ENCODE results near the gene TRAIP. TPM values are rescaled to one million over a fixed set of nuclear protein-coding genes. Genes with fewer than 3 reads are reported as not detected.

TRAIP gene
- polyA plus RNA-seq, 12 donors: 3.2 to 9.0 (median 5.0) TPM; not detected in 2

DNA sequence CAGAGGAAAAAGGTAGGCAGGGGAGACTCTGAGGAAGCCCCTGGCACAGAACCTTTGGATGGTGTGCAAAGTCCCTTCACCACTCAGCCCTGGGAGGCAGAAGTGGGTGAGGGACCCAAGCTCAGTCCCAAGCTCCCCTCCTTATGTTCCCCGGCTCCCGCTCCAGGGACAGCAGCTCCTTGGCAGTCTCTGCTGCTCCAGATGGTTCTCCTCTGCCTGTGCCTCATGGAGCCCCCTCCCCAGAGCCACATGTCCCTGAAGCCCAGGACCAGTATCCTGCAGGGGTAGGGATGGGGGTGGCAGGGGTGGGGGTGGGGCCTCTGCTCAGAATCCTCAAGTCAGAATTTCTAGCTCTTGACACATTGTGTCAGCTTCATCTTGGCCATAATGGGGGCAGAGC is 21.4 kb upstream of the TRAIP start:
- no peak for DNase-seq

DNA sequence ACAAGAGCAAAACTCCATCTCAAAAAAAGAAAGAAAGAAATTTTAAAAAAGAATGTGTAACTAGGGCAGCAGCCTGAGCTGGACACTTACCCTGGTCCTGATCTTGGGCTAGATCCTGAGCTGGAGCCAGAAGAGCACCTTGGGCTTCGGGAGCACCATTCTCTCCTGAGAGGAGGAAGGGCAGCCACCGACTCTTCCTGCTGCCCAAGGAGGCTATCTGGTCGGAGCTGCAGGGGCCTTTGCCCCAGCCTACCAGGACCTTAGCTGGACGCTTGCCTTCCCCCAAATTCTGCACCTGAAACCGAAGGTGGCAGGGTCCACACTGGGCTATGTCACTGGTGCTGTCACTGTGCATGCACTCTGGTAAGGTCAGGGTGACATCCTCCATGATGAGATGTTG is 20.2 kb upstream of the TRAIP start:
- no peak for DNase-seq

DNA sequence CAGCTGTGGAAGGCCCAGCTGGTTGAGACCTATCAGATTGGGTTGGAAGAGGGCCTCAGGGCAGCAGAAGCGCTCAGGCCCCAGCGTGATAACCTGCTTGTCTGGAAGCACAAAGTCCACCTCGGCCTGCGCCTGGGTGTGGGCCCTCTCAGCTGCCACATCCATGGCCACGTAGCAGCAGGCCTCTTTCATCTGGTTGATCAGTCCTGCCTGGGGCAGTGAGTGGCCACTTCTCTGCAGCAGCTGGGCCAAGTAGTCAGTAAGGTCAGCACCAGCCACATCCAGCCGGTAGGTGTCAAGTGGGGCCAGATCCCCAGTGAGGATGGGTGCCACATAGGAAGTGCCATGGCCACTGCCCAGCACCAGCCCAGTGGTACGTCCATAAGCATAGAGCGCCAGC is 17.3 kb upstream of the TRAIP start:
- DNase-seq: no peak

DNA sequence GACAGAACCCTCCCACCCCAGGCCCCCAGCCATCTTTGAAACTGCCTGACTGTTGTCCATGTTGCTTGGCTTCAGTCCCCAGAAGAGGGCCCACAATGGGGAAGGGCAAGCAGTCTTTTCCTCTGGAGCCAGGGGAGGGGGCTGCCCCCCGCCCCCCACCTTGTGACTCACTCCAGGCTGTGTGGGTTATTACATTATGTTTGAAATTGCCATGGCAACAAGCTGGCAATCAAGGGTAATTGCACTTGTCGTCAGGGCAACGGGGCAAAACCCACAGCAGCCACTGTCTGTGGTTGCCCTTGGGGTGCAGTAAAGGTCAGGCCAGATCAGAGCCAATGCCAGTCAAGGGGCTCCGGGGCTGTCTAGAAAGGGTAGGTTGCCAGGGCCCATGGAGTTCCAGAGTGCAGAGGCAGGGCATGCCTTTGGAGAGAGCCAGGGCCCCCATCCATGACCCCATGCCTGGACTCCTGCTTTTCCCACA is 16.5 kb upstream of the TRAIP start:
- DNase-seq: no peak

DNA sequence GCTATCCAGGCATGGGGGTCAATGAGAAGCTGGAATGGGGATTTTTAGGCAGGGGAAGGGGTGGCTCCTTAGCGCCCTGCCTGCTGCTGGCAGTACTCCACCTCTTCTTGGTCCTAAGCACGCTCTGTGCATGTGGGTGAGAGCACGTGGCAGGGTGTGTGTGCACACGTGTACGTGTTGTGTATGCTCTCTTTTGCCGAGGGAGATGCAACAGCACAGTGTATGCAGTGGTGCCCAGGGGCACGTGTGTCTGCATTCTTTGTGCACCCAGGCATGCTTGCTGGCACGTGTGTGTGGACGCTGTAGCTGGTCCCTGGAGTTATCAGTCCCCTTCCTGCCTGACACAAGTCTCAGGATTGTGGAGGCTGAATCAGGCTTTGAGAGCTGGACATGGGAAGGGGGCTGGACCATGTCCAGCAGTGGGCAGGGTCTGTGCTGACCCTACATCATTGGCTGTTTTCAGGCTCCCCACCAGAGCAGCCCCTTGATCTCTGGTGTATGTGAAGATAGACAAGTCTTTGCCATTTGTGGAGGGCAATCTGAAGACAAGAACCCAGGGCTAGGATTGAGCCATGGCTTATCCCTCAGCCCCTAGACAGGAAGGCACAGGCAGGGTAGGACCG is 15.3 kb upstream of the TRAIP start:
- DNase-seq: no peak

DNA sequence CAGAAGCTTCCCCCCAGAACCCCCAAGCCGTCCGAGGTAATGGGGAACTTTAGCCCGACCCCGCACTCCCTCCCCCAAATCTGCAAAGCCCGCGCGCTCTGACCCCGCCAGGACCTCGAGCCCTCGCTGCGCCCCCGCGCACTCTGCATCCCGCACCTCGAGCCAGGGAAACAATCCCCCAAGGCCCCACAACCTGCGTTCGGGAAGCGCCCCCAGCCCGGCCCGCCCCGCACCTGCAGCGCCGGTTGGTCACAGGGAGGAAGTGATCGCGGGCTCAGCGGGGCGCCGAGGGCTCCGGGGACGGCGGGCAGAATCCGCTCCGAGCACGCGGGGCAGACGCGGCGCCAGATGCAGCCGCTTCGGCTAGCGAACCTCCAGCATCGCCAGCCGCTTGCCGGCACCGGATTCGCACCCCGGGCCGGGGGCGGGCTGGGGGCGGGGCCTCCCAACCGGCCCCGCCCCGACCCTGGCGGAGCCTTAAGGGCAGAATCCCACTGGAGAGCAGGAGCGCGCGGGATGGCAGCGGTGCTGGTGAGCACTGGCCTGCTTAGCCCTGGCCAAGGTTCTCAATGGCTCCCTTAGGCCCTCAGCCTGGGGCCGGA is 13.3 kb upstream of the TRAIP start, which contains the start of gene CAMKV:
CAMKV (minus strand) TSS at position 382 of the 602 bp plus-strand sequence. CDS start 7,518 bp downstream, outside the sequence.
- DNase-seq: no peak

DNA sequence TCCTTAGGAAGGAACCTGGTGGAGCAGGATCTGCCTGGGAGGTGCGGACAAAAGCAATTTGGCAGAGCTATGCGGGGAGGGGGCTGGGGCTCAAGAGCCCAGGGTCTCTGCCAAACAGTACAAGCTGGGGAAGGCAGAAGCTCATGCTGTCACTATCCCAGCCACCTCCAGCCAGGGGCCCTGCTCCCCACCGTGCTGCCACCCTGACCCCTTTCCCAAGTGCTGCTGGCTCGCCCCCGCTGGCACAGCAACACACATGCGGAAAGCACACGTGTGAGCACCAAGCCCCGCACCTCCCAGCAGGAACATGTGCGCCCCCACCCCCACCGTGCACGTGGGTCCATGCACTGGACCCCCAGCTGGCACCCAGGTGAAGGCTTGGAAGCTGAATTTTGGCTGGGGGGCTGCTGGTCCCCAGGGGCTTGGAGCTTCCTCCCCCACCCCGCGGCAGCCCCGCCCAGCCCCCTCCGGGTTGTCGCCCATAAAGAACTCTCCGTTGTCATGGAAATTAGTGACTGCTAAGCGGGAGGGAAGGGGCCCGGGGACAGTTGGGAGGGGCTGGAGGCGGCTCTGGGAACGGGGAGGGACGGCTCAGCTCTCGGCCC is 12.6 kb upstream of the TRAIP start:
- no peak for DNase-seq

DNA sequence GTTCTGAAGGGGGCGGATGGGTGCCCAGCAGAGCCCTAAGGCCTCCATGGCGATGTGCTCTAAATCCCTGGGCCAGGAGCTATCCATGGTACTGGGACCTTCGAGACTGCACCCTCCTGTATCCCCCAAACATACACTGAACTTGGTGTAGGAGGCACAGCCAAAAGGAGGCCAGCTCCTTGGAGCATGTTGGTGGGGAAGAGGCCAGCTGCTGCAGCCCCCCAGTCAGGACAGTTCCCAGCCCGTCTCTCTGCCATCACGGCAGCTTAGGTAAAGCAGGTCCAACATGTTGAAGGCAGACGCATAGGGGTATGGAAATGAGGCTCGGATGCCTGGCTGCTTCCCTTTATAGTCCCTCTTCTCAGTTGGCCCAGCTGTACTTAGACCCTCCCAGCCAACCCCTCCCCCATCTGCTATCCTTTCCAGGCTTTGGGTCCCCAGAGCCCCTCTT is 11.5 kb upstream of the TRAIP start:
- no peak for DNase-seq

DNA sequence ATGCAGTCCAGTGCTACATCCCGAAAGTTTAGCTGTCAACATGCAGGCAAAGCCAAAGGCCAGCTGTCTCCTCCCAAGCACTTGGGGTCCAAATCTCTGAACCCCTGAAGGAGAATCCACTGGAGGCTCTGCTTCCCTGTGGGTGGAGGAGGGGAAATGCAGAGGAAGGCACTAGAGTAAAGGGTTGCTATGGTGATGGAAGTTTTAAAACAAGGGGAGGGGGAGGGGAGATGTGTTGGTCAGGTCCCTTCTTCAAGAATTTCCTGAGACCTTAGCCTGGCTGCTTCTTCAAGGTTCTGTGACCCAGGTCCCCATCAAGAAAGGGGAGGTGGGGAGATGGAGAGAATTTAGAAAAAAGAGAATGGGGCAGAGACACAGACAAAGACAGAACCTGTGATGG is 11.0 kb upstream of the TRAIP start:
- DNase-seq: no peak

DNA sequence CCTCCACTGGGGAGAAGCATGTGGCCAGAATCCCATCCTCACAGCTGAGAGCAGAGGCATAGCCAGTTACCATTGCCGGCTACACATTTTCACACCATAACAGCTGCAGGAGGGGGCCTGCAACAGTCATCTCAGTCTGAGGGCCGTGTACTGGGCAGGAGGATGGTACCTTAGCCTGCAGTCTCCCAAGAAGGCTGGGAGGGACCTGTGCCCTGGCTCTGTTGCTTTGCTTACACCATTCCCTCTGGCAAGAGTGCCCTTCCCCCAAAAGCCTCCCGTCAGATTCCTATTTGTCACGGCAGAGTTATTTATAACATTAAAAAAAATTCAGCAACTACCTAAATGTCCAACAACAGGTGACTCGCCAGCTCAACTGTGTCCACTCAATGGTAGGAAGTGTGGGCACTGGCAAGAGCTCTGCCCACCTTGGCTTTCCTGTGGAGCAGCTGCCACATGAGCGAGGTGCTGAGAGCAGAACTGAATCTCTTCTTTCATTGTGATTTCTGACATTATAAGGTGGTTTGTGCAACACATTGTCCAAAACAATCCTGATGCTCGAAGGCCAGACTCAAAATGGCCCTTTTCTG is 8.9 kb upstream of the TRAIP start:
- DNase-seq: no peak

DNA sequence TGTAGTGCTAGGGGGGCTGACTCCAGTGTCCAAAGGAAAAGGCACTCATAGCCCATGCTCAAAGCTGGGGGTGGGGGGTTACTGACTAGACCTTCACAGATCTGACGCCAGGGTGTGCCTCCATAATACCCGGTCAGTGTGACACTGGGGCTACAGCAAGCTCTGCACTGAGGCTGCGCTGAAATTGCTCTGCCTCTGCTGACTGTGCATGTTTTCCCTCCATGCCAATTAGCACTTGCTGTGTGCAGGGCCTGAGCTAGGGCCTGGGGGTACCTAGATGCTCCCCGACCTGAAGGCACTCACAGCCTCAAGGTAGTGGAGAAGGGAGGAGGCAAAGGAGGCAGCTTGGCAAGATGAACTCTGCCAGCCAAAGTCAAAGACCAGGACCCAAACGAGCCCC is 8.1 kb upstream of the TRAIP start:
- DNase-seq: no peak

DNA sequence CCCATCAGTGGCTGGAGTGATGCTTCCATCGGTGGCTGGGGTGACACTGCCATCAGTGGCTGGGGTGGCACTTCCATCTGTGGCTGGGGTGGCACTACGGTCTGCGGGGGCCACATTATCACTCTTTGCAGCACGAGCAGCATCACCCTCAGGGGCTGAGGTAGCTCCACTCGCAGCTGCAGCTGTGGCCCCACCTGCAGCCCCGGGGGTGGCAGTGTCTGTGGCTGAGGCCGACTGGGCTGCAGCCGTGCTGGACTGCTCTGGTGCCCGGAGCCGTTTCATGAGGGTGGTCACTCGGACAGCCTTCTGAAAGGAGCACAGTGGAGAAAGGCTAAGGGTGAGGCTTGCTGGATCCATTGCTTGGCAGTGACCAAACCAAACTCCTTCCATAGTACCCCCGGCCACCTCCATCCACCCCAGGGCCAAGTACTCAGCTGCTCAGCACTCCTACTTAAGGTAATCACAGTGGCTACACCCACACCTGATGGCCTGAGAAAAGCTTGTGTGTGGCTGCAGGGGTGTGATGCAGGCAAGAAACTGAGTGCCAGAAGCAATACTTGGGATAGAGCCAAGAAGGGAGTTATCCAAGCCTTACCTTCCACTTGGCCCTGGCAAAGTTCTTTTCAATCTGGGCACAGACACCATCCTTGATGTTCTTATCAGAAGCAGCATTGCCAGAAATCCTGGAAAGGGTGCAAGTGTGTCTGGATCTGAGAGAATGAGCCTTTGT is 3.4 kb upstream of the TRAIP start:
- no peak for DNase-seq

DNA sequence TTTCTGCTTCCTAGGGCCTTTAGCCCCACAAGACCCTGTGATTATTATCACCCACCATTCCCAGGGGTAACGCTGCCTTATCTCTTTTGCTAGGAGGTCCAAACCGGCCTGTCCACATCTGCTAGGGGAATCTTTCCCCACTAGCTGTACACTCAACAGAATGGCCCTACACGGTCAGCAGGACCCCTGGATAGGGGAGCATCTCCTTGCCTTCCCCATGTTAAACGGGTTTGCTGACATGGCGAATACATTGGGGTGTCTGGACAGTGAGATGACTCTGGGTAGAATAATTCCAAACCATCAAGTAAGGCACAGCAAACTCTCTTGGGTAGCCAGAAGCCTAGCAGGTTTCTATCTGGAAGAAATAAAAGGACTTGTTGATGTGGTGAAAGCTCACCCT is 702 bp downstream of the TRAIP start:
- no peak for DNase-seq

DNA sequence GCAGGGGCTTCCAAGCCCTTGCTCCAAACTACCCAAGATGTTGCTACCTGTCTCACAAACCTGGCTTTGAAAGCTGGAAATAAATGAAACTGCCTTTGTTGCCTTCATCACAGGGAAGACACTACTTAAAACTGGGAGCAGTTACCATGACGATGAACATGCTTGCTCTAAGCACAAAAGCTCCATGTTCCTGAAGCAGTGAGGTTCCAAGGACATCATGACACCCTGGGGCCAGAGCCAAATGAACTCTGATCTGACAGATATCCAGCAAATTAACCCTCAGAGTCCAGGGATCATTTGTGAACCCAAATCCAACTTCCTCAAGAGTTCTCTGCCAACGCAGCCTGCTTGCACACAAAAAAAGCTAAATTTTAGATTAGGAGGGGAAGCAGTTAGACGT is 10.7 kb downstream of the TRAIP start:
- no peak for DNase-seq

DNA sequence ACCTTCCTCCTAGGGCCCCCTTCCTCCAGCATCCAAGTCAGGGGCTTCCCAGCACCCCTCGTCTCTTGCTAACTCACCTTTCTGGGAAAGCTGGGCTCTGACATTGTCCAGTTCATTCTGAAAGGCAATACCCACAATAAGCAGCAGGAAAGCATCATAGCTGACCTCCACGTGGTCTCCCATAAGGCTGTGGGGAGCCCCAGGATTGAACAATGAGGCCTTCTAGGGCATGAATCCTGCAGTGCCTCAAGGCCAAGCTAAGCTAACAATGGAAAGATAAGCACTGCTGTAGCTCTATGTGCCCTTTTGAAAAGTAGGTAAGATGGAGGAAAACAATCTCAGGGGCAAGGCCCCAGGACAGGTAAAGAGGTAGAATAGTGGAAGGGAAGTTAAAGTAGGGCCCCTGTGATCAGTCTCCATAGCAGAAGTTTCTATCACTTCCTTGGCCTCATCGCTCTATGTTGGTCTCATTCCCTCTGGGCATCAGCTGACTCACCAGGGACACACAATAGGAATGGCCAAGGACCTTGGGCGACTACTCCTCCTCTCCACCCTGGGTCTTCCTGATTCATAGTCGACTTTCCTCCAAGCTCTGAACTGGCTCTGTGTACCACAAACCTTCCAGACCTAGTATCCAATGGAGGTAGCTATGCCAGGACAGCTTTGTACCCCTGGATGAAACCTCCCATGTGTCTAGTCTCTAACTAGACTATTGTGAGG is 11.7 kb downstream of the TRAIP start:
- DNase-seq: no peak

DNA sequence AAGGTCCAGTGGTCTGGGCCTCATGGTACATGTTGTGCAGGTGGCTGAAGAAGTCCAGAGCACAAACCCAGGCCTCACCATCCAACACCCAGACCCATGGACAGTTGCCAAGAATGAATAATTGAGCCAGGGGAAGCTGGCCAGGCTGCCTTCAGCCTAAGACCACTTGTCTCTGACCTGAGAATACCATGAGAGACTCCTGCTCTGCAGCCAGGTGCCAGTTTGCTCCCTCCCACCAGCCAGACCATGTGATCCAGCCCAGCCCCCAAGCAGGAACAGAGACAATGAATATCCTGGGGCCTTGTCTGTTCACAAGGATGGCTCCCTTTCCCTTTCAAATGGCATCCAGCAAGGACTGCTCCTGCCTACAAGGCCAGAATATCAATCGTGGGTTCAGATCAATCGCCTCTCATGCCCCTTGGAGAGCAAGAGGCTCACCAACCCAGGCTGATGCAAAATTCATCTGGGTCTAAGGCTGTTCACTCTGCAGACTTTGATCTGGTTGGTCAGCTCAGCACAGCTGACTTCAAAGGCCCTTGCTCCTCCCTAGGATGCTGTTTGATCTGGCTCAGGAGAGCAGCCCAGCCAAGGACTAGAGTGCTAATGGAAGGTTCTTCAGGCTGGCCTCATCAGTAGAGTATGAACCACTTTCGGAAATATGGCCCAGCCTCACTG is 13.4 kb downstream of the TRAIP start:
- no peak for DNase-seq

DNA sequence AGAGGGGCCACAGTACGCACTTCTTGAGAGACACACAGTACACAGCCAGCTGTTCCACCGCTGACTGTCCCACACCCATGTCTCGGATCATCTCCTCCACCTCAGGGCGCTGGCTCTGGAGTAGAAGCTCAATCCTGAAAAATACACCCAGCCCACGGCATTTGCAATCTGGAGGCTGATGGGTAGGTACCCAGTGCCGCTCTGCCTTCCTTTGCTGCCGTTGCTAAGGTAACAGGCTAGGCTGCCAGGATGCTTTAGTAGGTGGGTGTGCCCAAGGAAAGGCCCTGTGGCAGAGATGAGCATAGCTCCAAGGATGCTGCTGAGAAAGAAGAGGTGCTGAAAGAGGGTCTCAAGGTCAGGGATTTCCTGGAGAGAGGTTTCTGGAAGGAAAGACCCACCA is 14.6 kb downstream of the TRAIP start:
- no peak for DNase-seq

DNA sequence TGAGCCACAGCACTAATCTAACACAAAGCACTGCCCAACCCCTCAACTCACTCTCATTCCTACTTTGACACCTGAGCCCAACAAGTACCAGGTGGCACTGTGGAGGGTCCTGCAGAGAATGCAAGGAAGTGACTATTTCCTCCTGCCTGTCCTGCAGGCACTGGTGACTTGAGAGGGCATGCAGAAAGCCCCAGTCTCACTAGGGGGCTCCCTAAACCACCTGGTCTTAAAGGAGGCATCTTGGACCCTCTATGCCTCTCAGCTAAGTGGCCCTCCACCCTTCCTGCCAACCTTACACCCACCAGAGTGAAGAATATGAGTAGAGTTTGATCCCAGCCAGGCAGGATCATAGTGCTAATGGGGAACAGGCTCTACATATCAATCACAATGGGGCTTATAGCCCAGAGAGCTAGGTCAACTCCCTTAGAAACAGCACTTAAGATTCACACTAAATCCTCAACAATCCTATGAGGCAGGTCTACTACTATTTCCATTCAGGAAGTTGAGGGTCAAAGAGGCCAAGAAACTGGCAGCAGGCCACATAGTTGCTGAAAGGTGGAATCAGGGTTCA is 15.2 kb downstream of the TRAIP start:
- no peak for DNase-seq

DNA sequence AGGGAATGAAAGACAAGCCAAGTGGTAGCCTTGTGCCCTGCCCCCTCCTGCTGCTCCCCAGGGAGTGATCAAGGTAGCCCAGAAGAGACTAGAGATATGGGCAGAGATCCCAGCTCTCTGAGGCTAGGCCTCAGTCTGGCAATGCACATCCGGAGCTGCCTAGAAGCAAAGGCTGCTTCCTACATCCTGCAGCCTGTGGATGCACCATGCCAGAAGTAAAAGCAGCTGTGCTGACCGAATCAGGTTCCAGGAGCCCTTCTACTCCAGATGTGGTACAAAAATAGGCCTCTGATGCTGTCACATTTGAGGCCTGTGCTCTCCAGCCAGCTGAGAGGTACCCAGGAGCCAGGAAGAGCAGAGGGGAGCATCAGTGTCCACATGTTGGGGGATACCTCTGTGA is 16.0 kb downstream of the TRAIP start:
- peak; percentile 35 for DNase-seq

DNA sequence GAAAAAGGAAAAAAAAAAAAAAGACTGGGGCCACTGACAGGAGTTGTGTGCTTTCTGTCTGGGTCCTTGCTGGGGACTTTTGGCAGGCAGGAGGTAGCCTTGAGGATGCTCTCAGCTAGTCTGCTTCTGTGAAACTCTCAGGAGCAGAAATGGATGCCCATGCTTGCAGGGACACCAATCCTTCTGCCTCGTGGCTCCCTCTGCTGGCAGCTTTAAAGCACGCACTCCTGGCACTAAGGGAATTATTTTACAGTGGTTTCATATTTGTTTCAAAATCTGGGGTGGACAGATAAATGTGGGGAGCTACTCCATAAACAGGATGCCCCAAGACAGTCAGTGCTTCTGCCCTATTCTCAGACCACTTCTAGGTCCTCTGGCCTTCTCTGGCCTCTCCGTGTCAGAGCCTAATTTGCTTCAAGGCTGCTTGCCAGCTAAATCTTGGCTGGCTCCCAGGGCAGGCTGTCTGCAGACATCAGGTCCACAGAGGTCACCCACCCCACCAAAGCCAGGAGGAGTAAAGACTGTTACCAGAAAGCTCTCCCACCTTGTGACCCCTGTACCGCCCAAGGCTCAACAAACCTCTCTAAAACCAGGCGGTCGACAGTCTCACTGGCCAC is 17.1 kb downstream of the TRAIP start:
- DNase-seq: peak; percentile 89

Data from muscle of arm (tissue), 12 donors.